GM12878 (cell line): ENCODE results near the gene SPATA3. TPM values are rescaled to one million over a fixed set of nuclear protein-coding genes. Genes with fewer than 3 reads are reported as not detected.
A peak's percentile ranks its signal among the peaks of the same experiment; 100 is the strongest.

Experiments used
- ATAC-seq: fragments of 200-7000 bp; cut with Tn5 transposase; 3 replicates; pipeline ENCODE4 v1.9.1; 2020; ENCODE audit warnings: mild to moderate bottlenecking, moderate library complexity
- BruUV-seq: library from RNA; stranded (reverse); fragments of 400-500 nt; replicated peaks from 2 replicates; lab custom pipeline; 2021; lab: Mats Ljungman, UMichigan
- CTCF ChIA-PET: fragments of 300-600 bp; sonication (Branson Sonifier 250); formaldehyde crosslinking; extraction: SDS; loops from one replicate; lab custom pipeline; 2021; ENCODE audit warnings: inconsistent platforms; lab: Yijun Ruan, JAX
- POLR2A ChIA-PET: fragments of 350-600 bp; formaldehyde crosslinking; extraction: SDS; loops from one replicate; lab custom pipeline; 2021; ENCODE audit warnings: inconsistent platforms; lab: Charles Lee
- RAD21 ChIA-PET: fragments of 300-600 bp; sonication (Branson Sonifier 250); formaldehyde crosslinking; loops from one replicate; lab custom pipeline; 2023; ENCODE audit warnings: antibody characterized with exemption; ENCODE audit not compliant: unreplicated experiment; lab: Charles Lee
- SMC1A ChIA-PET: fragments of 300-600 bp; sonication (Branson Sonifier 250); formaldehyde crosslinking; loops from one replicate; lab custom pipeline; 2023; ENCODE audit not compliant: unreplicated experiment, uncharacterized antibody; lab: Charles Lee
- DNase-seq: peaks from one replicate; pipeline ENCODE4 v3.0.0-alpha.2; 2011; ENCODE audit warnings: low read depth, low spot score
- FAIRE-seq: peaks from 3 replicates; lab custom pipeline; 2011; peaks lifted over from hg19 to GRCh38; lab: Jason Lieb, UNC
- H2AFZ ChIP-seq: 2 replicates; pipeline ENCODE4 v1.6.0; 2011; ENCODE audit warnings: low read depth, low read length, control low read depth; ENCODE audit not compliant: control insufficient read depth
- H3K27ac ChIP-seq: 2 replicates; pipeline ENCODE4 v1.5.1; 2011; ENCODE audit warnings: control low read depth; ENCODE audit not compliant: control insufficient read depth, insufficient read depth
- H3K27me3 ChIP-seq, 2 experiments: replicated peaks in 1 of 2; 2 replicates each; pipeline versions ENCODE4 v1.6.0 to v1.6.1; 2011; ENCODE audit warnings: low read length in 1 of 2; ENCODE audit not compliant: control insufficient read depth in 2 of 2, insufficient read depth in 2 of 2
- H3K36me3 ChIP-seq, 2 experiments: 2 replicates each; pipeline ENCODE4 v1.5.1; 2011; ENCODE audit warnings: low read length in 1 of 2; ENCODE audit not compliant: control insufficient read depth in 2 of 2, insufficient read depth in 2 of 2
- H3K4me1 ChIP-seq: 2 replicates; pipeline ENCODE4 v1.6.1; 2011; ENCODE audit warnings: mild to moderate bottlenecking, low read length, moderate library complexity, mixed read lengths; ENCODE audit not compliant: control insufficient read depth, insufficient read depth
- H3K4me2 ChIP-seq: 2 replicates; pipeline ENCODE4 v1.6.0; 2011; ENCODE audit warnings: control low read depth; ENCODE audit not compliant: control insufficient read depth, insufficient read depth
- H3K4me3 ChIP-seq: fragments of 200-600 bp; sonication (generic); 2 replicates; pipeline ENCODE4 v1.5.1; 2016
- H3K79me2 ChIP-seq: 2 replicates; pipeline ENCODE4 v1.6.0; 2011; ENCODE audit warnings: low read length; ENCODE audit not compliant: control insufficient read depth, insufficient read depth
- H3K9ac ChIP-seq: 2 replicates; pipeline ENCODE4 v1.8.0; 2011; ENCODE audit warnings: low read length, control low read depth, mixed read lengths; ENCODE audit not compliant: control insufficient read depth, insufficient read depth
- H3K9me3 ChIP-seq: replicated peaks from 3 replicates; pipeline ENCODE4 v1.5.1; 2011; ENCODE audit warnings: mild to moderate bottlenecking, low read length; ENCODE audit not compliant: control insufficient read depth, insufficient read depth
- H4K20me1 ChIP-seq: 2 replicates; pipeline ENCODE4 v1.6.0; 2011; ENCODE audit not compliant: control insufficient read depth, insufficient read depth
- LARP7 ChIP-seq: fragments of 450-650 bp; IDR thresholded peaks from 2 replicates; pipeline ENCODE4 v1.6.1; 2017; ENCODE audit warnings: mild to moderate bottlenecking
- NBN ChIP-seq: fragments of 450-650 bp; IDR thresholded peaks from 2 replicates; pipeline ENCODE4 v1.6.1; 2016
- RAD51 ChIP-seq: fragments of 450-650 bp; IDR thresholded peaks from 2 replicates; pipeline ENCODE4 v1.6.1; 2016; ENCODE audit warnings: moderate library complexity, mild to moderate bottlenecking, inconsistent platforms
- RCOR1 ChIP-seq: conservative IDR thresholded peaks from 2 replicates; pipeline ENCODE4 v1.6.1; 2012; ENCODE audit warnings: low read depth, low read length, improper control_type of control experiment
- RFX5 ChIP-seq: IDR thresholded peaks from 2 replicates; pipeline ENCODE4 v1.6.1; 2011; ENCODE audit warnings: low read depth, low read length, improper control_type of control experiment
- SUZ12 ChIP-seq: fragments of 200-600 bp; sonication (generic); IDR thresholded peaks from one replicate; pipeline ENCODE4 v1.6.1; 2018; ENCODE audit warnings: antibody characterized with exemption, mild to moderate bottlenecking; ENCODE audit not compliant: unreplicated experiment
- ZNF217 ChIP-seq: fragments of 450-650 bp; IDR thresholded peaks from 2 replicates; pipeline ENCODE4 v1.6.1; 2017; ENCODE audit warnings: antibody characterized with exemption, mild to moderate bottlenecking
- WGBS: methylation state at CpG from one replicate; pipeline ENCODE4 v1.1.6; 2016; ENCODE audit warnings: low lambda C conversion rate; ENCODE audit not compliant: insufficient replicate concordance, insufficient coverage; ENCODE audit errors: missing lambda C conversion rate; 5-methylcytosine and 5-hydroxymethylcytosine counted together
- in situ Hi-C: fragments of 300-500 bp; cut with MboI; formaldehyde crosslinking; loops from 9 replicates; pipeline ENCODE4 v1.14.3; 2018; ENCODE audit warnings: mixed read lengths
- intact Hi-C: fragments of 100-400 bp; cut with micrococcal nuclease; formaldehyde crosslinking; loops from one replicate; pipeline ENCODE4 v1.14.2; 2022; ENCODE audit not compliant: unreplicated experiment
- polyA plus RNA-seq, 11 experiments: library from polyadenylated mRNA; depleted of rRNA in 4 of 11; unstranded in 6 of 11; stranded (reverse) in 5 of 11; fragments of >200 nt; fragmentation: Nextera tagmentation in 4 of 11; fragmentation: Illumina TruSeq in 1 of 11; extraction: Ambion mirVana in 4 of 11; extraction: Trizol in 1 of 11; gene quantifications; 1 replicate in 1 of 11; 2 replicates in 10 of 11; pipeline versions ENCODE4 v1.2.1 to v1.2.3, GENCODE V29; 2011 to 2016; ENCODE audit warnings: inconsistent platforms in 2 of 11, missing spikeins in 2 of 11, low read depth in 1 of 11
- total RNA-seq, 4 experiments: library from RNA; depleted of rRNA in 3 of 4; stranded (reverse); fragments of >200 nt in 3 of 4; fragmentation: Illumina TruSeq in 1 of 4; extraction: Trizol in 1 of 4; gene quantifications; 2 replicates each; pipeline versions ENCODE4 v1.2.1 to v1.2.3, GENCODE V29; 2013 to 2021
- TF ChIP-seq, protein P1 (sequence below): IDR thresholded peaks from 2 replicates; pipeline ENCODE4 v1.6.1; 2012; ENCODE audit warnings: low read depth, low read length, improper control_type of control experiment
- TF ChIP-seq, protein P2 (sequence below): fragments of 450-650 bp; IDR thresholded peaks from 2 replicates; pipeline ENCODE4 v1.6.1; 2017; ENCODE audit warnings: mild to moderate bottlenecking, moderate library complexity

The SPATA3 gene
- total and polyA plus RNA-seq, 10 of the 15 experiments (the other 5 are each of a cell fraction or from before 2014, with no cell fraction given), result not detected

DNA sequence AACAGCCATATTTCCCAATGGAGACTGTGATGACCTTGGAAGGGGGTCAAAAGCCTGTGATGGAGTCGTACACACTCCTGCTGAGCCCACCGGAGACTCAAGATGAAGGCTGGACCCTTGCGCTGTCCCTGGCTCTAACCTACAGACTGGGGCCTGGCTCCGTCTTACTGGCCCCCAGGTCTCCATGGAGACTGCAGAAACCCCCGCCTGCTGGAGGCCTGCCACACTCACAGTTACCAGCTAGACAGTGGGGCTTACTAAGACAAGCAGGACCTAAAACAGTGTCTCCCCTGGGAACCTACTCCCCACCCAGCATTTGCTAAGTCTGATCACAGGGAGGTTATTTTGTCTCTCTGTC lies 51.0 kb downstream of the SPATA3 start:
- Histone ChIP-seq H3K27me3 (peaks cover 0 to 2% of the 10 kb centered on the region in 2 experiments; a peak in 2 of 4 replicates), H2AFZ (no peak overlapping the region), H3K79me2 (no peaks in the 10 kb centered on the region), H3K4me2 (no peak overlapping the region), H4K20me1 (no peaks in the 10 kb centered on the region), H3K4me1 (no peaks in the 10 kb centered on the region), H3K9ac (no peak overlapping the region), H3K36me3 (no peaks in the 10 kb centered on the region), H3K9me3 (no peaks in the 10 kb centered on the region), H3K27ac (no peak overlapping the region), H3K4me3 (no peak overlapping the region)
- POLR2A ChIA-PET, result no interaction called here
- in situ Hi-C loops (no loop called here), intact Hi-C loops (no loop called here)
- no TSS peak for BruUV-seq
- DNase-seq (no peak), ATAC-seq (peak; percentile 52), FAIRE-seq (no peak)
- CTCF ChIA-PET, result interaction anchor here (2.1 to 2.9 kb wide), 2 partner anchors 11 to 196 kb away, joined by 5 to 9 read pairs; partner anchors contain the start of gene PSMD1
- no peak for TF ChIP-seq SUZ12
- no peak for TF ChIP-seq RCOR1
- TF ChIP-seq RFX5, result no peak
- TF ChIP-seq LARP7, result no peak
- no peak for TF ChIP-seq NBN
- TF ChIP-seq, protein P1, sequence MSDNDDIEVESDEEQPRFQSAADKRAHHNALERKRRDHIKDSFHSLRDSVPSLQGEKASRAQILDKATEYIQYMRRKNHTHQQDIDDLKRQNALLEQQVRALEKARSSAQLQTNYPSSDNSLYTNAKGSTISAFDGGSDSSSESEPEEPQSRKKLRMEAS, result no peak
- TF ChIP-seq RAD51, result no peak
- WGBS, result 37% methylated on average over 5 of the region's 5 CpGs
- RAD21 ChIA-PET, result no interaction called here
- SMC1A ChIA-PET, result interaction anchor here (1.0 kb wide), 1 partner anchor 222 kb away, joined by 3 read pairs; no protein-coding TSS in a partner anchor

DNA sequence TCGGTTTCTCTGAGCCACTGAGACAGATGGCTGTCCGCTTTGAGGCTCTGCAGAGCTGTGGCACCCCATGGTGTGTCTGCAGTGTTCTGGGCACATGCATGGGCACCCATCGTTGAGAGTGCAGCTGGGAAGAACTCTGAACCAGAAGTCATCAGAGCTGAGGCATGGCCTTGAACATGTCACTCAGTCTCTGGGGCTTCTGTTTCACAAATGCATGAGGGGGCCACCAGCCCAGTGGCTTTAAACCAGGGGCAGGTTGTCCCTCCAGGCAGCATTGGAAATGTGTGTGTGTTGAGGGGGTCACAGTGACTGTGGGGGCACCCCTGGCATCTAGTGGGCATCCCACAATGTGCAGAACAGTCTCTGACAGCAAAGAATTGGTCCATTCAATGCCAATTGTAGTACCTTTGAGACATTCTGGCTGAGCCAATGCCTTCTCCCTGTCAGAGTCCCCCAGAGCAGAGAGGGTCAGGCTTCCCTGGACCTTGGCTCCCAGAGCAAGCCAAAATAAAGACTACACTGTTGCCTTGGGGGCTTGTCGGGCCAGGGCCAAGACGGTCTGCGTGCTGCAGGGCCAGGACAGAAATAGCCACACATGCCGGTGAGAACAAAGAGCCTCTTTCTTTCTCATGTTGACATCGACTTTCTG lies 51.5 kb downstream of the SPATA3 start:
- Histone ChIP-seq H3K79me2 (no peaks in the 10 kb centered on the region), H3K4me3 (no peak overlapping the region), H2AFZ (no peak overlapping the region), H3K27ac (no peak overlapping the region), H3K27me3 (peaks cover 0 to 2% of the 10 kb centered on the region in 2 experiments; a peak in 2 of 4 replicates), H3K9ac (no peak overlapping the region), H3K4me2 (no peak overlapping the region), H3K36me3 (no peaks in the 10 kb centered on the region), H3K4me1 (peaks cover 2% of the 10 kb centered on the region; the same call in 1 of the 2 replicates), H4K20me1 (no peaks in the 10 kb centered on the region), H3K9me3 (no peaks in the 10 kb centered on the region)
- BruUV-seq, result no TSS peak
- ChIA-PET CTCF (interaction anchor here (2.9 kb wide), 1 partner anchor 11 kb away, joined by 9 read pairs; the partner anchor contains the start of gene PSMD1), SMC1A (interaction anchor here (1.0 to 1.7 kb wide), 2 partner anchors 11 to 223 kb away, joined by 3 read pairs; no protein-coding TSS in a partner anchor), RAD21 (no interaction called here), POLR2A (no interaction called here)
- 48% methylated on average over 8 of the region's 8 CpGs for WGBS
- DNase-seq (no peak), ATAC-seq (no peak), FAIRE-seq (no peak)
- in situ Hi-C loops (no loop called here), intact Hi-C loops (no loop called here)
- TF ChIP-seq SUZ12, result no peak
- TF ChIP-seq, protein P2, sequence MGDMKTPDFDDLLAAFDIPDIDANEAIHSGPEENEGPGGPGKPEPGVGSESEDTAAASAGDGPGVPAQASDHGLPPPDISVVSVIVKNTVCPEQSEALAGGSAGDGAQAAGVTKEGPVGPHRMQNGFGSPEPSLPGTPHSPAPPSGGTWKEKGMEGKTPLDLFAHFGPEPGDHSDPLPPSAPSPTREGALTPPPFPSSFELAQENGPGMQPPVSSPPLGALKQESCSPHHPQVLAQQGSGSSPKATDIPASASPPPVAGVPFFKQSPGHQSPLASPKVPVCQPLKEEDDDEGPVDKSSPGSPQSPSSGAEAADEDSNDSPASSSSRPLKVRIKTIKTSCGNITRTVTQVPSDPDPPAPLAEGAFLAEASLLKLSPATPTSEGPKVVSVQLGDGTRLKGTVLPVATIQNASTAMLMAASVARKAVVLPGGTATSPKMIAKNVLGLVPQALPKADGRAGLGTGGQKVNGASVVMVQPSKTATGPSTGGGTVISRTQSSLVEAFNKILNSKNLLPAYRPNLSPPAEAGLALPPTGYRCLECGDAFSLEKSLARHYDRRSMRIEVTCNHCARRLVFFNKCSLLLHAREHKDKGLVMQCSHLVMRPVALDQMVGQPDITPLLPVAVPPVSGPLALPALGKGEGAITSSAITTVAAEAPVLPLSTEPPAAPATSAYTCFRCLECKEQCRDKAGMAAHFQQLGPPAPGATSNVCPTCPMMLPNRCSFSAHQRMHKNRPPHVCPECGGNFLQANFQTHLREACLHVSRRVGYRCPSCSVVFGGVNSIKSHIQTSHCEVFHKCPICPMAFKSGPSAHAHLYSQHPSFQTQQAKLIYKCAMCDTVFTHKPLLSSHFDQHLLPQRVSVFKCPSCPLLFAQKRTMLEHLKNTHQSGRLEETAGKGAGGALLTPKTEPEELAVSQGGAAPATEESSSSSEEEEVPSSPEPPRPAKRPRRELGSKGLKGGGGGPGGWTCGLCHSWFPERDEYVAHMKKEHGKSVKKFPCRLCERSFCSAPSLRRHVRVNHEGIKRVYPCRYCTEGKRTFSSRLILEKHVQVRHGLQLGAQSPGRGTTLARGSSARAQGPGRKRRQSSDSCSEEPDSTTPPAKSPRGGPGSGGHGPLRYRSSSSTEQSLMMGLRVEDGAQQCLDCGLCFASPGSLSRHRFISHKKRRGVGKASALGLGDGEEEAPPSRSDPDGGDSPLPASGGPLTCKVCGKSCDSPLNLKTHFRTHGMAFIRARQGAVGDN, result no peak
- no peak for TF ChIP-seq LARP7
- no peak for TF ChIP-seq ZNF217
